Measurements from ENCODE around the gene KCNK16.

The KCNK16 gene

DNA sequence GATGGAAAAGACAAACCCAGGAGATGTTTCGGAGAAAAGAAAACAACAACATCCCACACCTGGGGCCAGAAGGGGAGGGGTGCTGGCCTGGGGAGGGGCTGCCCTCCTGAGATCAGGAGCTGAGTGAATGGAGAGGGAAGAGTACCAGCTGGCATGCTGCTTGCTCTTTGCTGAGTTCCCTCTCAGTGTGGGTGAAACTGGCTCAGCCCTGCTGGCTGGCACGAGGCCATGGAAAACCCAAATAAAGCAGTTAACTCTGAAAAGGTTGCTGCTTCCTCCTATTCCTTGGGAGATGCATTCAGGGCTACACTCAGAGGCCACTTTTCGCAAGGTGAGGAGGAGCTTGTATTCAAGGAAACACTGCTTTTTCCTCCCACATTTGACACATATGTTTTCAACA, 8.0 kb upstream of the KCNK16 start:
- no peak overlapping the region for H2AFZ ChIP-seq
- H3K4me2 ChIP-seq (ENCODE audit: low read length), result no peak overlapping the region
- no peak overlapping the region for H3K9ac ChIP-seq
- no peaks in the 10 kb centered on the region for H3K4me1 ChIP-seq
- no peaks in the 10 kb centered on the region for H3K36me3 ChIP-seq (ENCODE audit: control insufficient read depth, insufficient read depth, low read length)
- no peaks in the 10 kb centered on the region for H3K79me2 ChIP-seq
- H3K27ac ChIP-seq, result no peak overlapping the region
- H3K4me3 ChIP-seq (ENCODE audit: low read depth, low read length), result no peak overlapping the region
- no peaks in the 10 kb centered on the region for H3K27me3 ChIP-seq (ENCODE audit: control insufficient read depth, insufficient read depth, low read length)
- TF ChIP-seq, protein P1, sequence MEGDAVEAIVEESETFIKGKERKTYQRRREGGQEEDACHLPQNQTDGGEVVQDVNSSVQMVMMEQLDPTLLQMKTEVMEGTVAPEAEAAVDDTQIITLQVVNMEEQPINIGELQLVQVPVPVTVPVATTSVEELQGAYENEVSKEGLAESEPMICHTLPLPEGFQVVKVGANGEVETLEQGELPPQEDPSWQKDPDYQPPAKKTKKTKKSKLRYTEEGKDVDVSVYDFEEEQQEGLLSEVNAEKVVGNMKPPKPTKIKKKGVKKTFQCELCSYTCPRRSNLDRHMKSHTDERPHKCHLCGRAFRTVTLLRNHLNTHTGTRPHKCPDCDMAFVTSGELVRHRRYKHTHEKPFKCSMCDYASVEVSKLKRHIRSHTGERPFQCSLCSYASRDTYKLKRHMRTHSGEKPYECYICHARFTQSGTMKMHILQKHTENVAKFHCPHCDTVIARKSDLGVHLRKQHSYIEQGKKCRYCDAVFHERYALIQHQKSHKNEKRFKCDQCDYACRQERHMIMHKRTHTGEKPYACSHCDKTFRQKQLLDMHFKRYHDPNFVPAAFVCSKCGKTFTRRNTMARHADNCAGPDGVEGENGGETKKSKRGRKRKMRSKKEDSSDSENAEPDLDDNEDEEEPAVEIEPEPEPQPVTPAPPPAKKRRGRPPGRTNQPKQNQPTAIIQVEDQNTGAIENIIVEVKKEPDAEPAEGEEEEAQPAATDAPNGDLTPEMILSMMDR (IDR thresholded peaks at IDR 0.05), result no peak
- no peaks in the 10 kb centered on the region for H3K9me3 ChIP-seq (ENCODE audit: control insufficient read depth, low read length)

DNA sequence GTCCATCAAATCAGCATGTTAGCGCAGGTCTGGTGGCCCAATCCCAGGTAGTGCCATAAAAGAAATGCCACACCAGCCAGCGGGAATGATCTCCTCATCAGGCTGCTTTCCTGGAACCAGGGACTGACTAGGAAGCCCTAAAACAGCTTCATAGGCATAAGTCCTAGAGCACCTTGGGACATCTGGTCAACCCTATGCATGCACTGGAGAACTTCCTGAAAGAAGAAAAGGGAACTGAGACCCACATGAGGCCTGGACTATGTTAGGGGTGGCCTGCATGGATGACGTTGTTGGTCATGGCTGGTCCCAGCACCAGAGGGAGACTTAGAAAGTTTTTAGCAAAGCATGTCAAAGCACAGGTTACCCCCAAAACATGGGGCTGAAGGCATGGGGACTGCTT, 7.6 kb upstream of the KCNK16 start:
- Histone ChIP-seq H3K4me2 (ENCODE audit: low read length) (no peak overlapping the region), H2AFZ (no peak overlapping the region)

DNA sequence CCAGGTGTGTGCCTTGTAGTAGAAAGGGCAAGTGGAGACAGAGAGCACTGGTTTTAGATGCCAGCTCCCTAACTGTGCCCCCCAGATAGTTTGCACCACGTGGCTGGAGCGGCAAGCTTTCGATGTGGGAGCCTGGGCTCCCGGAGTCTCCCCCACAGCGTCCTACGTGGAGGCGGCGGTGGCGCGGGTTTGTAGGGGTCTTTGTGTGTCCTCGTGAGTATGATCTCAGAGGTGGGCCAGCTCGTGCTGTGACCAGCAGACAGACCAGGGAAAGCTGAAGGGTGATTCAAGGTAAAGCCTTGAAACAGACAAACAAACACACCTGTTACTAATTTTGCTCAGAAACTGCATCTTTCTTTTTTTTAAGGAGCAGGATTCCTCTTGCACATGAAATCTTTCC, 5.6 kb upstream of the KCNK16 start:
- TF ChIP-seq, protein P1 (IDR thresholded peaks at IDR 0.05), result no peak
- Histone ChIP-seq H3K36me3 (ENCODE audit: control insufficient read depth, insufficient read depth, low read length) (no peaks in the 10 kb centered on the region), H3K4me2 (ENCODE audit: low read length) (no peak overlapping the region), H3K4me3 (ENCODE audit: low read depth, low read length) (no peak overlapping the region), H3K9me3 (ENCODE audit: control insufficient read depth, low read length) (no peaks in the 10 kb centered on the region), H3K9ac (no peak overlapping the region), H2AFZ (no peak overlapping the region), H3K27ac (no peak overlapping the region), H3K27me3 (ENCODE audit: control insufficient read depth, insufficient read depth, low read length) (no peaks in the 10 kb centered on the region), H3K79me2 (no peaks in the 10 kb centered on the region), H3K4me1 (no peaks in the 10 kb centered on the region)

More for the DNA sequence above, 7.6 kb upstream of the KCNK16 start:
- Histone ChIP-seq H3K36me3 (ENCODE audit: control insufficient read depth, insufficient read depth, low read length) (no peaks in the 10 kb centered on the region), H3K4me3 (ENCODE audit: low read depth, low read length) (no peak overlapping the region), H3K79me2 (no peaks in the 10 kb centered on the region), H3K27me3 (ENCODE audit: control insufficient read depth, insufficient read depth, low read length) (no peaks in the 10 kb centered on the region), H3K9ac (no peak overlapping the region), H3K27ac (no peak overlapping the region), H3K9me3 (ENCODE audit: control insufficient read depth, low read length) (no peaks in the 10 kb centered on the region), H3K4me1 (no peaks in the 10 kb centered on the region)
- TF ChIP-seq, protein P1 (IDR thresholded peaks at IDR 0.05), result no peak

DNA sequence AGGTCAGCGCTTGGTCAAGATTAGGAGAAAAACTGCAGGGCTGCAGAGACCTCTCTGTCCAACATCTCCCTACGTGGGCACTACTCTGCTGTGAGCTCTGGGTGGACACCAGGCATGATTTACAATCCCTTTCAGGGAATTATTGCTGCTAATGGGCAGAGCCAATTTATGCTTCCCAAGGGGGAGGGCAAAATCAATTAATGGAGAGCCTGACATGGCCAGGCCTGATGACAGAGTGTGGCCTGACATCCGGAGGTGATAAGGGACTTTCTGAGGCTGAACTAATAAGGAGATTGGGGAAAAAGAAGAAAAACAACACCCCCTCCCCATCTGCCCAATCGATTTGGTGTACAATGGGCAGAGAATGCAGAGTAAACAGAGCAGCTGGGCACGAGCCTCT, 5.0 kb upstream of the KCNK16 start:
- Histone ChIP-seq H3K4me2 (ENCODE audit: low read length) (no peak overlapping the region), H3K4me3 (ENCODE audit: low read depth, low read length) (no peak overlapping the region), H3K27me3 (ENCODE audit: control insufficient read depth, insufficient read depth, low read length) (no peaks in the 10 kb centered on the region), H3K4me1 (no peaks in the 10 kb centered on the region), H2AFZ (no peak overlapping the region), H3K9me3 (ENCODE audit: control insufficient read depth, low read length) (no peaks in the 10 kb centered on the region), H3K36me3 (ENCODE audit: control insufficient read depth, insufficient read depth, low read length) (no peaks in the 10 kb centered on the region), H3K27ac (no peak overlapping the region), H3K79me2 (no peaks in the 10 kb centered on the region), H3K9ac (no peak overlapping the region)
- TF ChIP-seq, protein P1 (IDR thresholded peaks at IDR 0.05), result no peak

DNA sequence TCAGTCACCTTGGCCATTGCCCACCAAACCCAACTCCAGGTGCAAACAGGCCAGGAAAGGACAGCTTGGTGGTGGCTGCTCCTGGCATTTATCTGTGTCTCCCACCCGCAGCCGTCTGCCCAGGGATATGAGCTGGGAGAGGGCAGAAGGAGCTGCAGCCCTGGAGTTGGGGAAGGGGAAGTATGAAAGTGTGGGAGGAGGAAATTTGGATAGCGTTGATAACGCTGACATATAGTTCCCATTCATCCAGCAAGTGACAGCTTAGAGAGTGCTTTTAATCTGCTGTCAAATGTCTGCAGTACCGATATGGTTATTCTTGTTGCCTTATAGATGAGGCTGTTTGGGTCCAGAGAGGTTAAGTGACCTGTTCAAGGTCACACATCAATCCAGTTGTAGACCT, 741 bp downstream of the KCNK16 start:
- no peak overlapping the region for H3K9ac ChIP-seq
- H2AFZ ChIP-seq, result no peak overlapping the region
- H3K27ac ChIP-seq, result no peak overlapping the region
- no peaks in the 10 kb centered on the region for H3K27me3 ChIP-seq (ENCODE audit: control insufficient read depth, insufficient read depth, low read length)
- no peak overlapping the region for H3K4me2 ChIP-seq (ENCODE audit: low read length)
- TF ChIP-seq, protein P1 (IDR thresholded peaks at IDR 0.05), result no peak
- H3K9me3 ChIP-seq (ENCODE audit: control insufficient read depth, low read length), result no peaks in the 10 kb centered on the region
- no peaks in the 10 kb centered on the region for H3K4me1 ChIP-seq
- no peaks in the 10 kb centered on the region for H3K79me2 ChIP-seq
- H3K36me3 ChIP-seq (ENCODE audit: control insufficient read depth, insufficient read depth, low read length), result no peaks in the 10 kb centered on the region
- H3K4me3 ChIP-seq (ENCODE audit: low read depth, low read length), result no peak overlapping the region
